B cell (primary cell): ENCODE data around the gene CEP126. TPM values are rescaled to one million over a fixed set of nuclear protein-coding genes. Genes with fewer than 3 reads are reported as not detected.

Source experiments
- ATAC-seq: fragments of 200-7000 bp; cut with Tn5 transposase; one replicate; pipeline ENCODE4 v1.10.0; 2021; ENCODE audit warnings: low read depth, mild to moderate bottlenecking, moderate number of reproducible peaks, moderate library complexity
- CTCF ChIA-PET: fragments of 350-600 bp; sonication (Branson Sonifier 250); formaldehyde crosslinking; loops from one replicate; lab custom pipeline; 2021; ENCODE audit warnings: antibody characterized with exemption, inconsistent platforms; lab: Charles Lee
- POLR2A ChIA-PET: fragments of 350-600 bp; sonication (Branson Sonifier 250); formaldehyde crosslinking; loops from one replicate; lab custom pipeline; 2021; ENCODE audit warnings: antibody characterized with exemption; lab: Charles Lee
- DNase-seq: peaks from one replicate; pipeline ENCODE4 v3.0.0; 2013
- H2AFZ ChIP-seq: 2 replicates; pipeline ENCODE4 v1.6.1; 2012; ENCODE audit warnings: mild to moderate bottlenecking, low read depth, low read length; ENCODE audit not compliant: insufficient read depth, poor library complexity, severe bottlenecking
- H3K27ac ChIP-seq, 2 donors: 1 replicate in 1 of 2; 2 replicates in 1 of 2; pipeline ENCODE4 v1.5.1; 2012 to 2013; ENCODE audit warnings: low read length in 2 of 2, mild to moderate bottlenecking in 2 of 2, moderate library complexity in 1 of 2
- H3K27me3 ChIP-seq, 4 experiments: fragments of 200-600 bp in 1 of 4; sonication (generic) in 1 of 4; replicated peaks in 1 of 4; 1 replicate in 2 of 4; 2 replicates in 2 of 4; pipeline versions ENCODE4 v1.6.1 to v1.7.0; 2013 to 2016; ENCODE audit warnings: low read length in 3 of 4, mild to moderate bottlenecking in 2 of 4, mixed read lengths in 1 of 4, moderate library complexity in 1 of 4; ENCODE audit not compliant: insufficient read depth in 4 of 4, control insufficient read depth in 3 of 4; ENCODE audit errors: control extremely low read depth in 1 of 4
- H3K36me3 ChIP-seq, 2 experiments: replicated peaks in 1 of 2; 1 replicate in 1 of 2; 2 replicates in 1 of 2; pipeline versions ENCODE4 v1.6.1 to v1.7.1; 2013; ENCODE audit warnings: low read length in 1 of 2; ENCODE audit not compliant: insufficient read depth in 2 of 2, control insufficient read depth in 1 of 2; ENCODE audit errors: control extremely low read depth in 1 of 2, extremely low read depth in 1 of 2
- H3K4me1 ChIP-seq, 2 donors: fragments of 200-600 bp in 1 of 2; sonication (generic) in 1 of 2; 1 replicate in 1 of 2; 2 replicates in 1 of 2; pipeline versions ENCODE4 v1.5.1 to v1.6.1; 2013 to 2017; ENCODE audit warnings: low read length in 2 of 2; ENCODE audit not compliant: control insufficient read depth in 2 of 2, insufficient read depth in 2 of 2
- H3K4me2 ChIP-seq: replicated peaks from 2 replicates; pipeline ENCODE3; 2012; ENCODE audit warnings: mild to moderate bottlenecking, low read depth, low read length; ENCODE audit not compliant: poor library complexity, severe bottlenecking
- H3K4me3 ChIP-seq, 5 experiments: fragments of 200-600 bp in 1 of 5; sonication (generic) in 1 of 5; 1 replicate in 3 of 5; 2 replicates in 2 of 5; pipeline versions ENCODE4 v1.5.1 to v1.7.0; 2011 to 2016; ENCODE audit warnings: low read length in 4 of 5, mild to moderate bottlenecking in 4 of 5, low read depth in 2 of 5, control low read depth in 1 of 5, moderate library complexity in 1 of 5; ENCODE audit not compliant: insufficient read depth in 1 of 5; ENCODE audit errors: control extremely low read depth in 1 of 5, extremely low read depth in 1 of 5
- H3K79me2 ChIP-seq: fragments of 200-600 bp; sonication (generic); one replicate; pipeline ENCODE4 v1.6.0; 2016; ENCODE audit warnings: low read length; ENCODE audit not compliant: control insufficient read depth, insufficient read depth
- H3K9ac ChIP-seq: fragments of 200-600 bp; sonication (generic); 2 replicates; pipeline ENCODE4 v1.6.1; 2017; ENCODE audit warnings: mild to moderate bottlenecking, low read length, moderate library complexity
- H3K9me3 ChIP-seq, 3 donors: one replicate each; pipeline versions ENCODE4 v1.6.1 to v1.7.1; 2013; ENCODE audit warnings: low read length in 2 of 3; ENCODE audit not compliant: control insufficient read depth in 2 of 3, insufficient read depth in 1 of 3; ENCODE audit errors: control extremely low read depth in 1 of 3
- H4K20me1 ChIP-seq: 2 replicates; pipeline ENCODE4 v1.6.0; 2012; ENCODE audit warnings: mild to moderate bottlenecking, low read length; ENCODE audit not compliant: insufficient read depth, control insufficient read depth, poor library complexity, severe bottlenecking
- H3K27ac Mint-ChIP-seq: one replicate; pipeline ENCODE4 v1.8.0; 2021; ENCODE audit warnings: mixed read lengths
- H3K27me3 Mint-ChIP-seq: one replicate; pipeline ENCODE4 v1.8.0; 2021; ENCODE audit warnings: mixed read lengths
- H3K4me1 Mint-ChIP-seq: one replicate; pipeline ENCODE4 v1.8.0; 2021; ENCODE audit warnings: mixed read lengths
- H3K4me3 Mint-ChIP-seq: one replicate; pipeline ENCODE4 v1.8.0; 2021; ENCODE audit warnings: mixed read lengths
- H3K9me3 Mint-ChIP-seq: one replicate; pipeline ENCODE4 v1.8.0; 2022; ENCODE audit warnings: mixed read lengths; ENCODE audit not compliant: insufficient read depth
- CTCF ChIP-seq: fragments of 200-600 bp; IDR thresholded peaks from one replicate; pipeline ENCODE4 v1.8.0; 2022; ENCODE audit warnings: antibody characterized with exemption, mild to moderate bottlenecking
- EZH2 ChIP-seq: IDR thresholded peaks from 2 replicates; pipeline ENCODE4 v1.6.1; 2012; ENCODE audit warnings: borderline replicate concordance, low read depth, mild to moderate bottlenecking, moderate library complexity, low read length; ENCODE audit not compliant: insufficient read depth, poor library complexity, severe bottlenecking
- WGBS: methylation state at CpG from one replicate; pipeline ENCODE4 v1.1.5; 2013; ENCODE audit warnings: missing lambda C conversion rate; ENCODE audit not compliant: insufficient coverage; 5-methylcytosine and 5-hydroxymethylcytosine counted together
- intact Hi-C: fragments of 100-400 bp; cut with micrococcal nuclease; formaldehyde crosslinking; loops from one replicate; pipeline ENCODE4 v1.10.0; 2022
- polyA plus RNA-seq: library from polyadenylated mRNA; depleted of rRNA; stranded (reverse); fragments of >200 nt; gene quantifications from 2 replicates; pipeline ENCODE4 v1.2.3, GENCODE V29; 2012
- total RNA-seq, 2 donors: library from RNA; stranded (reverse); fragments of 120-200 nt in 1 of 2; gene quantifications; 1 replicate in 1 of 2; 2 replicates in 1 of 2; pipeline versions ENCODE4 v1.2.3 to v1.2.4, GENCODE V29; 2013 to 2022

The CEP126 gene
- total and polyA plus RNA-seq, 2 donors (not counting 1 experiment from before 2014, with no cell fraction given) = 1.00 to 9.4 TPM

- peaks cover 23% of the 10 kb centered on the region for H3K27me3 Mint-ChIP-seq
- Histone ChIP-seq H3K27me3 (peaks cover 0 to 6% (median 5%) of the 10 kb centered on the region in 4 experiments), H4K20me1 (no peaks in the 10 kb centered on the region), H2AFZ (no peak overlapping the region), H3K79me2 (no peaks in the 10 kb centered on the region), H3K4me1 (no peaks in the 10 kb centered on the region), H3K9ac (no peak overlapping the region), H3K4me3 (no peak overlapping the region), H3K27ac (no peak overlapping the region), H3K9me3 (no peaks in the 10 kb centered on the region), H3K4me2 (no peak overlapping the region), H3K36me3 (no peaks in the 10 kb centered on the region)
- H3K9me3 Mint-ChIP-seq = no peaks in the 10 kb centered on the region
- TF ChIP-seq EZH2 (no peak), CTCF (no peak)
- POLR2A ChIA-PET = no interaction called here
- intact Hi-C loops = no loop called here
- H3K4me3 Mint-ChIP-seq = no peak overlapping the region
- no peak overlapping the region for H3K27ac Mint-ChIP-seq
- ATAC-seq = no peak
- H3K4me1 Mint-ChIP-seq = no peaks in the 10 kb centered on the region
- CTCF ChIA-PET = interaction anchor here (1.4 to 11.1 kb wide), 2 partner anchors 139 to 745 kb away, joined by 3 to 423 read pairs; no protein-coding TSS in a partner anchor
- DNase-seq = no peak
- WGBS = 86% methylated on average over 1 of the region's 2 CpGs
Observed at GRCh38 chr11:101867951-101868350, 46.9 kb upstream of the CEP126 start.

- H3K27ac ChIP-seq = no peak overlapping the region
- H3K9ac ChIP-seq = no peak overlapping the region
- H3K4me3 ChIP-seq = no peak overlapping the region
- H3K79me2 ChIP-seq = no peaks in the 10 kb centered on the region
- no peaks in the 10 kb centered on the region for H3K9me3 Mint-ChIP-seq
- H3K4me2 ChIP-seq = no peak overlapping the region
- no peak overlapping the region for H2AFZ ChIP-seq
- H4K20me1 ChIP-seq = no peaks in the 10 kb centered on the region
- 96% methylated on average over 6 of the region's 6 CpGs for WGBS
- H3K36me3 ChIP-seq = no peaks in the 10 kb centered on the region
- CTCF ChIA-PET = interaction anchor here (0.8 to 3.2 kb wide), 2 partner anchors 10 to 137 kb away, joined by 7 to 20 read pairs; no protein-coding TSS in a partner anchor
- H3K9me3 ChIP-seq = no peaks in the 10 kb centered on the region
- DNase-seq = no peak
- H3K4me3 Mint-ChIP-seq = no peak overlapping the region
- ATAC-seq = no peak
- no peaks in the 10 kb centered on the region for H3K4me1 ChIP-seq
- no peak overlapping the region for H3K27ac Mint-ChIP-seq
- no peak for TF ChIP-seq EZH2
- TF ChIP-seq CTCF = no peak
- POLR2A ChIA-PET = no interaction called here
- no peaks in the 10 kb centered on the region for H3K4me1 Mint-ChIP-seq
- peaks cover 14% of the 10 kb centered on the region for H3K27me3 Mint-ChIP-seq
- H3K27me3 ChIP-seq = peaks cover 0 to 5% (median 2%) of the 10 kb centered on the region in 4 experiments
- intact Hi-C loops = no loop called here
Observed at GRCh38 chr11:101870510-101870909, 44.3 kb upstream of the CEP126 start.
